HepG2 (cell line): ENCODE data around the gene DPAGT1. TPM values are rescaled to one million over a fixed set of nuclear protein-coding genes. Genes with fewer than 3 reads are reported as not detected.

Experiments used
- ADNP ChIP-seq: sonication (generic); formaldehyde crosslinking; IDR thresholded peaks from 2 replicates; pipeline ENCODE4 v1.4.0; 2020; ENCODE audit warnings: missing genetic modification reagents
- EZH2 ChIP-seq: conservative IDR thresholded peaks from 2 replicates; pipeline ENCODE4 v1.6.1; 2012; ENCODE audit warnings: mild to moderate bottlenecking, low read depth, low read length, moderate library complexity
- GATA4 ChIP-seq: sonication (generic); IDR thresholded peaks from 2 replicates; pipeline ENCODE4 v1.6.1; 2016; ENCODE audit warnings: antibody characterized with exemption, low read depth, borderline replicate concordance
- GMEB1 ChIP-seq: sonication (generic); formaldehyde crosslinking; IDR thresholded peaks from 2 replicates; pipeline ENCODE4 v1.5.1; 2020; ENCODE audit warnings: missing genetic modification reagents, mild to moderate bottlenecking, borderline replicate concordance
- GRHL1 ChIP-seq: sonication (generic); formaldehyde crosslinking; conservative IDR thresholded peaks from 2 replicates; pipeline ENCODE4 v1.8.0; 2022; ENCODE audit warnings: missing genetic modification reagents
- HIVEP1 ChIP-seq: sonication (generic); formaldehyde crosslinking; IDR thresholded peaks from 2 replicates; pipeline ENCODE4 v1.4.0; 2020; ENCODE audit warnings: mild to moderate bottlenecking, missing genetic modification reagents
- IKZF5 ChIP-seq: IDR thresholded peaks from 2 replicates; pipeline ENCODE4 v1.6.1; 2018; ENCODE audit warnings: missing genetic modification reagents, mild to moderate bottlenecking, missing compliant biosample characterization
- MATR3 ChIP-seq: sonication (generic); formaldehyde crosslinking; IDR thresholded peaks from 2 replicates; pipeline ENCODE4 v1.4.0; 2020; ENCODE audit warnings: missing genetic modification reagents
- NPAS2 ChIP-seq: sonication (generic); formaldehyde crosslinking; IDR thresholded peaks from 2 replicates; pipeline ENCODE4 v1.8.0; 2022; ENCODE audit warnings: mild to moderate bottlenecking, missing genetic modification reagents, borderline replicate concordance
- NRL ChIP-seq: sonication (generic); formaldehyde crosslinking; IDR thresholded peaks from 2 replicates; pipeline ENCODE4 v1.5.0; 2020; ENCODE audit warnings: missing genetic modification reagents, mild to moderate bottlenecking, moderate library complexity, borderline replicate concordance
- SKI ChIP-seq: fragments of 450-650 bp; IDR thresholded peaks from one replicate; pipeline ENCODE4 v1.6.1; 2018; ENCODE audit warnings: mild to moderate bottlenecking; ENCODE audit not compliant: partially characterized antibody
- TMF1 ChIP-seq: sonication (generic); formaldehyde crosslinking; IDR thresholded peaks from 2 replicates; pipeline ENCODE4 v1.8.1; 2022; ENCODE audit warnings: low read depth, missing genetic modification reagents
- ZBTB21 ChIP-seq: sonication (generic); formaldehyde crosslinking; IDR thresholded peaks from 2 replicates; pipeline ENCODE4 v1.4.0; 2020; ENCODE audit warnings: missing genetic modification reagents
- ZMYM2 ChIP-seq: sonication (generic); formaldehyde crosslinking; IDR thresholded peaks from 2 replicates; pipeline ENCODE4 v1.8.0; 2022; ENCODE audit warnings: mild to moderate bottlenecking, missing genetic modification reagents
- ZNF430 ChIP-seq: sonication (generic); formaldehyde crosslinking; IDR thresholded peaks from 2 replicates; pipeline ENCODE4 v1.9.0; 2021; ENCODE audit warnings: mild to moderate bottlenecking, missing genetic modification reagents
- ZNF567 ChIP-seq: sonication (generic); formaldehyde crosslinking; IDR thresholded peaks from 2 replicates; pipeline ENCODE4 v1.8.1; 2023; ENCODE audit warnings: mild to moderate bottlenecking, missing genetic modification reagents, borderline replicate concordance
- polyA plus RNA-seq, 8 experiments: library from polyadenylated mRNA; depleted of rRNA in 3 of 8; stranded (reverse) in 7 of 8; unstranded in 1 of 8; fragments of >200 nt; fragmentation: Illumina TruSeq in 4 of 8; extraction: Trizol in 4 of 8; gene quantifications; 2 replicates each; pipeline versions ENCODE4 v1.2.1 to v1.2.3, GENCODE V29; 2011 to 2016; ENCODE audit warnings: low read depth in 4 of 8, missing spikeins in 1 of 8, mixed read lengths in 1 of 8; ENCODE audit not compliant: insufficient read depth in 1 of 8
- total RNA-seq, 5 experiments: library from RNA; depleted of rRNA; stranded (reverse); fragments of >200 nt; fragmentation: Illumina TruSeq; extraction: Trizol; gene quantifications; 2 replicates each; pipeline ENCODE4 v1.2.3, GENCODE V29; 2016; ENCODE audit warnings: low read depth in 1 of 5
- TF ChIP-seq, protein P1 (sequence below): sonication (generic); formaldehyde crosslinking; IDR thresholded peaks from 2 replicates; pipeline ENCODE4 v1.5.0; 2020; ENCODE audit warnings: mild to moderate bottlenecking, missing genetic modification reagents, borderline replicate concordance
- TF ChIP-seq, protein P2 (sequence below): sonication (generic); formaldehyde crosslinking; IDR thresholded peaks from 2 replicates; pipeline ENCODE4 v1.5.0; 2020; ENCODE audit warnings: mild to moderate bottlenecking, missing genetic modification reagents, moderate library complexity
- TF ChIP-seq, protein P3 (sequence below): sonication (generic); formaldehyde crosslinking; IDR thresholded peaks from 2 replicates; pipeline ENCODE4 v1.4.0; 2020; ENCODE audit warnings: missing genetic modification reagents, mild to moderate bottlenecking, borderline replicate concordance

DPAGT1 gene
- total and polyA plus RNA-seq, 2 of the 13 experiments (the other 11 are each of a cell fraction or from before 2014, with no cell fraction given) = 37.6 to 70.7 TPM

GRCh38 chr11:119084663-119085436 is 16.8 kb downstream of the DPAGT1 start, which contains the start of gene HMBS (continued):
- TF ChIP-seq ZBTB21 (CRISPR knock-in tag) (no peak), TMF1 (CRISPR knock-in tag) (no peak), SKI (no peak), NPAS2 (no peak), HIVEP1 (CRISPR knock-in tag) (peak; percentile 43; the same call in 1 of the 2 replicates), ADNP (CRISPR knock-in tag) (no peak), EZH2 (no peak), ZMYM2 (CRISPR knock-in tag) (0 out of 2 replicates have a peak, but pooled peaks have one; percentile 24), GATA4 (no peak; the same call in 1 of the 2 replicates), GRHL1 (CRISPR knock-in tag) (no peak), GMEB1 (CRISPR knock-in tag) (0 out of 2 replicates have a peak, but pooled peaks have one; percentile 44), NRL (CRISPR knock-in tag) (peak; percentile 62; the same call in 1 of the 2 replicates), ZNF567 (CRISPR knock-in tag) (no peak), ZNF430 (CRISPR knock-in tag) (peak; percentile 64; the same call in 1 of the 2 replicates), IKZF5 (CRISPR knock-in tag) (peak; percentile 72), MATR3 (CRISPR knock-in tag) (no peak)
- TF ChIP-seq, protein P1, sequence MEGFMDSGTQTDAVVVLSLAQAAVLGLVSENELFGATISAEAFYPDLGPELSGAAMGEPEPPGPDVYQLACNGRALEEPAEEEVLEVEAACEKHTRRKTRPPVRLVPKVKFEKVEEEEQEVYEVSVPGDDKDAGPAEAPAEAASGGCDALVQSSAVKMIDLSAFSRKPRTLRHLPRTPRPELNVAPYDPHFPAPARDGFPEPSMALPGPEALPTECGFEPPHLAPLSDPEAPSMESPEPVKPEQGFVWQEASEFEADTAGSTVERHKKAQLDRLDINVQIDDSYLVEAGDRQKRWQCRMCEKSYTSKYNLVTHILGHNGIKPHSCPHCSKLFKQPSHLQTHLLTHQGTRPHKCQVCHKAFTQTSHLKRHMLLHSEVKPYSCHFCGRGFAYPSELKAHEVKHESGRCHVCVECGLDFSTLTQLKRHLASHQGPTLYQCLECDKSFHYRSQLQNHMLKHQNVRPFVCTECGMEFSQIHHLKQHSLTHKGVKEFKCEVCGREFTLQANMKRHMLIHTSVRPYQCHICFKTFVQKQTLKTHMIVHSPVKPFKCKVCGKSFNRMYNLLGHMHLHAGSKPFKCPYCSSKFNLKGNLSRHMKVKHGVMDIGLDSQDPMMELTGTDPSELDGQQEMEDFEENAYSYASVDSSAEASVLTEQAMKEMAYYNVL (CRISPR knock-in tag) = 0 out of 2 replicates have a peak, but pooled peaks have one; percentile 47
- TF ChIP-seq, protein P2, sequence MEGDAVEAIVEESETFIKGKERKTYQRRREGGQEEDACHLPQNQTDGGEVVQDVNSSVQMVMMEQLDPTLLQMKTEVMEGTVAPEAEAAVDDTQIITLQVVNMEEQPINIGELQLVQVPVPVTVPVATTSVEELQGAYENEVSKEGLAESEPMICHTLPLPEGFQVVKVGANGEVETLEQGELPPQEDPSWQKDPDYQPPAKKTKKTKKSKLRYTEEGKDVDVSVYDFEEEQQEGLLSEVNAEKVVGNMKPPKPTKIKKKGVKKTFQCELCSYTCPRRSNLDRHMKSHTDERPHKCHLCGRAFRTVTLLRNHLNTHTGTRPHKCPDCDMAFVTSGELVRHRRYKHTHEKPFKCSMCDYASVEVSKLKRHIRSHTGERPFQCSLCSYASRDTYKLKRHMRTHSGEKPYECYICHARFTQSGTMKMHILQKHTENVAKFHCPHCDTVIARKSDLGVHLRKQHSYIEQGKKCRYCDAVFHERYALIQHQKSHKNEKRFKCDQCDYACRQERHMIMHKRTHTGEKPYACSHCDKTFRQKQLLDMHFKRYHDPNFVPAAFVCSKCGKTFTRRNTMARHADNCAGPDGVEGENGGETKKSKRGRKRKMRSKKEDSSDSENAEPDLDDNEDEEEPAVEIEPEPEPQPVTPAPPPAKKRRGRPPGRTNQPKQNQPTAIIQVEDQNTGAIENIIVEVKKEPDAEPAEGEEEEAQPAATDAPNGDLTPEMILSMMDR (CRISPR knock-in tag) = no peak
- TF ChIP-seq, protein P3, sequence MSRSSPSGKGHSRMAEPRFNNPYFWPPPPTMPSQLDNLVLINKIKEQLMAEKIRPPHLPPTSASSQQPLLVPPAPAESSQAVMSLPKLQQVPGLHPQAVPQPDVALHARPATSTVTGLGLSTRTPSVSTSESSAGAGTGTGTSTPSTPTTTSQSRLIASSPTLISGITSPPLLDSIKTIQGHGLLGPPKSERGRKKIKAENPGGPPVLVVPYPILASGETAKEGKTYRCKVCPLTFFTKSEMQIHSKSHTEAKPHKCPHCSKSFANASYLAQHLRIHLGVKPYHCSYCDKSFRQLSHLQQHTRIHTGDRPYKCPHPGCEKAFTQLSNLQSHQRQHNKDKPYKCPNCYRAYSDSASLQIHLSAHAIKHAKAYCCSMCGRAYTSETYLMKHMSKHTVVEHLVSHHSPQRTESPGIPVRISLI (CRISPR knock-in tag) = peak; percentile 100
